ENCODE results near the gene CABLES1.
"Not testable (repeated sequence)": the region's sequence is repeated elsewhere in the genome, so short reads cannot be mapped to it uniquely, and the experiment has no call there.

Gene CABLES1

GRCh38 chr18:23101861-23102432, 33.3 kb upstream of the CABLES1 start:
- H3K27me3 ChIP-seq (ENCODE audit: insufficient read depth, low read length) = no peaks in the 10 kb centered on the region
- no peak overlapping the region for H2AFZ ChIP-seq (ENCODE audit: low read depth, low read length)
- no peak overlapping the region for H3K4me3 ChIP-seq (ENCODE audit: low read length)
- peaks cover 5% of the 10 kb centered on the region for H3K4me1 ChIP-seq (ENCODE audit: insufficient read depth, low read length)
- H3K9me3 ChIP-seq (ENCODE audit: low read length) = no peaks in the 10 kb centered on the region
- no peaks in the 10 kb centered on the region for H3K36me3 ChIP-seq (ENCODE audit: insufficient read depth, low read length)

- Histone ChIP-seq H3K36me3 (ENCODE audit: insufficient read depth, low read length) (no peaks in the 10 kb centered on the region), H2AFZ (ENCODE audit: low read depth, low read length) (no peak overlapping the region)
Observed at GRCh38 chr18:23102493-23103261, 32.6 kb upstream of the CABLES1 start.

GRCh38 chr18:23103449-23103848, 31.8 kb upstream of the CABLES1 start:
- Histone ChIP-seq H3K4me3 (ENCODE audit: low read length) (no peak overlapping the region), H2AFZ (ENCODE audit: low read depth, low read length) (no peak overlapping the region), H3K9me3 (ENCODE audit: low read length) (no peaks in the 10 kb centered on the region), H3K4me1 (ENCODE audit: insufficient read depth, low read length) (peaks cover 14% of the 10 kb centered on the region), H3K36me3 (ENCODE audit: insufficient read depth, low read length) (no peaks in the 10 kb centered on the region), H3K27me3 (ENCODE audit: insufficient read depth, low read length) (no peaks in the 10 kb centered on the region)

More at GRCh38 chr18:23102493-23103261, 32.6 kb upstream of the CABLES1 start:
- Histone ChIP-seq H3K4me1 (ENCODE audit: insufficient read depth, low read length) (peaks cover 10% of the 10 kb centered on the region), H3K4me3 (ENCODE audit: low read length) (no peak overlapping the region), H3K27me3 (ENCODE audit: insufficient read depth, low read length) (no peaks in the 10 kb centered on the region), H3K9me3 (ENCODE audit: low read length) (no peaks in the 10 kb centered on the region)

- Histone ChIP-seq H3K9me3 (ENCODE audit: low read length) (no peaks in the 10 kb centered on the region), H3K4me3 (ENCODE audit: low read length) (no peak overlapping the region), H3K27me3 (ENCODE audit: insufficient read depth, low read length) (no peaks in the 10 kb centered on the region), H3K36me3 (ENCODE audit: insufficient read depth, low read length) (no peaks in the 10 kb centered on the region), H3K4me1 (ENCODE audit: insufficient read depth, low read length) (peaks cover 14% of the 10 kb centered on the region), H2AFZ (ENCODE audit: low read depth, low read length) (no peak overlapping the region)
Observed at GRCh38 chr18:23105030-23105429, 30.3 kb upstream of the CABLES1 start.

- no peak overlapping the region for H3K4me3 ChIP-seq (ENCODE audit: low read length)
- H2AFZ ChIP-seq (ENCODE audit: low read depth, low read length) = no peak overlapping the region
- peaks cover 14% of the 10 kb centered on the region for H3K4me1 ChIP-seq (ENCODE audit: insufficient read depth, low read length)
- H3K9me3 ChIP-seq (ENCODE audit: low read length) = no peaks in the 10 kb centered on the region
- H3K36me3 ChIP-seq (ENCODE audit: insufficient read depth, low read length) = no peaks in the 10 kb centered on the region
- H3K27me3 ChIP-seq (ENCODE audit: insufficient read depth, low read length) = no peaks in the 10 kb centered on the region
Observed at GRCh38 chr18:23105581-23106219, 29.6 kb upstream of the CABLES1 start.

GRCh38 chr18:23106575-23106974, 28.7 kb upstream of the CABLES1 start:
- Histone ChIP-seq H2AFZ (ENCODE audit: low read depth, low read length) (no peak overlapping the region), H3K27me3 (ENCODE audit: insufficient read depth, low read length) (no peaks in the 10 kb centered on the region), H3K4me1 (ENCODE audit: insufficient read depth, low read length) (peaks cover 14% of the 10 kb centered on the region), H3K36me3 (ENCODE audit: insufficient read depth, low read length) (no peaks in the 10 kb centered on the region), H3K4me3 (ENCODE audit: low read length) (no peak overlapping the region), H3K9me3 (ENCODE audit: low read length) (no peaks in the 10 kb centered on the region)

- peaks cover 4% of the 10 kb centered on the region for H3K9me3 ChIP-seq (ENCODE audit: low read length)
- no peak overlapping the region for H3K4me3 ChIP-seq (ENCODE audit: low read length)
- H3K36me3 ChIP-seq (ENCODE audit: insufficient read depth, low read length) = no peaks in the 10 kb centered on the region
- H3K27me3 ChIP-seq (ENCODE audit: insufficient read depth, low read length) = no peaks in the 10 kb centered on the region
- peak overlapping the region; percentile 57 for H2AFZ ChIP-seq (ENCODE audit: low read depth, low read length)
- peaks cover 14% of the 10 kb centered on the region for H3K4me1 ChIP-seq (ENCODE audit: insufficient read depth, low read length)
Observed at GRCh38 chr18:23107718-23108117, 27.6 kb upstream of the CABLES1 start.

GRCh38 chr18:23108496-23108895, 26.8 kb upstream of the CABLES1 start:
- H3K36me3 ChIP-seq (ENCODE audit: insufficient read depth, low read length) = no peaks in the 10 kb centered on the region
- no peak overlapping the region for H2AFZ ChIP-seq (ENCODE audit: low read depth, low read length)
- peaks cover under 1% of the 10 kb centered on the region for H3K27me3 ChIP-seq (ENCODE audit: insufficient read depth, low read length)
- no peak overlapping the region for H3K4me3 ChIP-seq (ENCODE audit: low read length)
- peaks cover 5% of the 10 kb centered on the region for H3K9me3 ChIP-seq (ENCODE audit: low read length)
- H3K4me1 ChIP-seq (ENCODE audit: insufficient read depth, low read length) = peaks cover 14% of the 10 kb centered on the region

- H3K27me3 ChIP-seq (ENCODE audit: insufficient read depth, low read length); H3K4me3 ChIP-seq (ENCODE audit: low read length); H3K9me3 ChIP-seq (ENCODE audit: low read length); H3K36me3 ChIP-seq (ENCODE audit: insufficient read depth, low read length); H2AFZ ChIP-seq (ENCODE audit: low read depth, low read length): not testable (repeated sequence)
- H3K4me1 ChIP-seq (ENCODE audit: insufficient read depth, low read length) = peaks cover 20% of the 10 kb centered on the region
Observed at GRCh38 chr18:23109163-23109562, 26.1 kb upstream of the CABLES1 start.

GRCh38 chr18:23113576-23113975, 21.7 kb upstream of the CABLES1 start:
- H3K4me1 ChIP-seq (ENCODE audit: insufficient read depth, low read length) = peaks cover 18% of the 10 kb centered on the region
- H3K4me3 ChIP-seq (ENCODE audit: low read length) = no peak overlapping the region
- no peak overlapping the region for H2AFZ ChIP-seq (ENCODE audit: low read depth, low read length)
- no peaks in the 10 kb centered on the region for H3K36me3 ChIP-seq (ENCODE audit: insufficient read depth, low read length)
- peaks cover 5% of the 10 kb centered on the region for H3K9me3 ChIP-seq (ENCODE audit: low read length)
- peaks cover 2% of the 10 kb centered on the region for H3K27me3 ChIP-seq (ENCODE audit: insufficient read depth, low read length)

GRCh38 chr18:23114171-23114881, 21.0 kb upstream of the CABLES1 start:
- H3K36me3 ChIP-seq (ENCODE audit: insufficient read depth, low read length) = no peaks in the 10 kb centered on the region
- H3K4me1 ChIP-seq (ENCODE audit: insufficient read depth, low read length) = peaks cover 18% of the 10 kb centered on the region
- peak overlapping the region; percentile 69 for H2AFZ ChIP-seq (ENCODE audit: low read depth, low read length)
- peaks cover 5% of the 10 kb centered on the region for H3K9me3 ChIP-seq (ENCODE audit: low read length)
- no peak overlapping the region for H3K4me3 ChIP-seq (ENCODE audit: low read length)
- peaks cover 2% of the 10 kb centered on the region for H3K27me3 ChIP-seq (ENCODE audit: insufficient read depth, low read length)

GRCh38 chr18:23114911-23115310, 20.4 kb upstream of the CABLES1 start:
- Histone ChIP-seq H3K4me3 (ENCODE audit: low read length) (no peak overlapping the region), H2AFZ (ENCODE audit: low read depth, low read length) (no peak overlapping the region), H3K4me1 (ENCODE audit: insufficient read depth, low read length) (peaks cover 18% of the 10 kb centered on the region), H3K36me3 (ENCODE audit: insufficient read depth, low read length) (no peaks in the 10 kb centered on the region), H3K27me3 (ENCODE audit: insufficient read depth, low read length) (peaks cover 2% of the 10 kb centered on the region), H3K9me3 (ENCODE audit: low read length) (peaks cover 5% of the 10 kb centered on the region)

GRCh38 chr18:23115683-23116096, 19.6 kb upstream of the CABLES1 start:
- peaks cover 2% of the 10 kb centered on the region for H3K27me3 ChIP-seq (ENCODE audit: insufficient read depth, low read length)
- no peak overlapping the region for H2AFZ ChIP-seq (ENCODE audit: low read depth, low read length)
- no peaks in the 10 kb centered on the region for H3K36me3 ChIP-seq (ENCODE audit: insufficient read depth, low read length)
- peaks cover 18% of the 10 kb centered on the region for H3K4me1 ChIP-seq (ENCODE audit: insufficient read depth, low read length)
- peaks cover 5% of the 10 kb centered on the region for H3K9me3 ChIP-seq (ENCODE audit: low read length)
- H3K4me3 ChIP-seq (ENCODE audit: low read length) = no peak overlapping the region

Measured in neuron (in vitro differentiated cells).